HEK293 (cell line): Measurements from ENCODE around the gene TUBGCP6.

Source experiments
- CTCF ChIA-PET: fragments of 350-600 bp; formaldehyde crosslinking; extraction: SDS; loops from one replicate; lab custom pipeline; 2021; ENCODE audit warnings: antibody characterized with exemption; lab: Yijun Ruan, JAX
- POLR2A ChIA-PET: fragments of 300-600 bp; formaldehyde crosslinking; extraction: SDS; loops from one replicate; lab custom pipeline; 2020; ENCODE audit warnings: antibody characterized with exemption, inconsistent platforms; lab: Yijun Ruan, JAX
- H3K27ac ChIP-seq: fragments of 200-500 bp; sonication (Bioruptor generic); 2 replicates; pipeline ENCODE4 v1.5.1; 2014; ENCODE audit warnings: low read depth, low read length, control low read depth, inconsistent platforms; ENCODE audit errors: extremely low read depth
- H3K36me3 ChIP-seq, 2 experiments: fragments of 200-500 bp in 1 of 2; sonication (Bioruptor generic) in 1 of 2; 1 replicate in 1 of 2; 2 replicates in 1 of 2; pipeline ENCODE4 v1.5.1; 2014 to 2017; ENCODE audit warnings: inconsistent platforms in 2 of 2, low read length in 2 of 2; ENCODE audit not compliant: control insufficient read depth in 2 of 2, insufficient read depth in 1 of 2
- H3K4me1 ChIP-seq: fragments of 200-500 bp; sonication (Bioruptor generic); 2 replicates; pipeline ENCODE4 v1.5.1; 2014; ENCODE audit warnings: mild to moderate bottlenecking, low read length, inconsistent platforms; ENCODE audit not compliant: control insufficient read depth, insufficient read depth
- H3K4me3 ChIP-seq: 2 replicates; pipeline ENCODE4 v1.5.1; 2011; ENCODE audit warnings: low read depth, mild to moderate bottlenecking, control low read depth, low read length, moderate library complexity
- H3K9me3 ChIP-seq: fragments of 200-500 bp; sonication (Bioruptor generic); 2 replicates; pipeline ENCODE4 v1.5.1; 2014; ENCODE audit warnings: low read depth, low read length, inconsistent platforms; ENCODE audit not compliant: control insufficient read depth, insufficient read depth
- ELK4 ChIP-seq: IDR thresholded peaks from 2 replicates; pipeline ENCODE4 v1.6.1; 2011; ENCODE audit warnings: mild to moderate bottlenecking, low read depth, low read length, borderline replicate concordance
- KLF16 ChIP-seq: fragments of 450-650 bp; formaldehyde crosslinking; IDR thresholded peaks from 2 replicates; pipeline ENCODE4 v1.5.1; 2017; ENCODE audit warnings: missing biosample characterization, missing genetic modification characterization
- PRDM10 ChIP-seq: fragments of 450-650 bp; formaldehyde crosslinking; IDR thresholded peaks from 2 replicates; pipeline ENCODE4 v1.5.1; 2016; ENCODE audit warnings: missing biosample characterization, missing genetic modification characterization
- REST ChIP-seq: fragments of 450-650 bp; formaldehyde crosslinking; IDR thresholded peaks from 2 replicates; pipeline ENCODE4 v1.5.1; 2016; ENCODE audit warnings: missing biosample characterization, missing genetic modification characterization
- SP2 ChIP-seq: fragments of 450-650 bp; formaldehyde crosslinking; IDR thresholded peaks from 2 replicates; pipeline ENCODE4 v1.5.1; 2016; ENCODE audit warnings: missing biosample characterization, missing genetic modification characterization
- ZBTB6 ChIP-seq: fragments of 450-650 bp; formaldehyde crosslinking; IDR thresholded peaks from 2 replicates; pipeline ENCODE4 v1.5.1; 2017; ENCODE audit warnings: missing biosample characterization, missing genetic modification characterization
- ZFP3 ChIP-seq: fragments of 450-650 bp; formaldehyde crosslinking; IDR thresholded peaks from 2 replicates; pipeline ENCODE4 v1.5.1; 2016; ENCODE audit warnings: low read depth, missing biosample characterization, missing genetic modification characterization
- ZNF133 ChIP-seq: fragments of 450-650 bp; formaldehyde crosslinking; IDR thresholded peaks from 2 replicates; pipeline ENCODE4 v1.5.1; 2016; ENCODE audit warnings: missing biosample characterization, missing genetic modification characterization
- ZNF175 ChIP-seq: fragments of 450-650 bp; formaldehyde crosslinking; IDR thresholded peaks from 2 replicates; pipeline ENCODE4 v1.5.1; 2016; ENCODE audit warnings: missing biosample characterization, missing genetic modification characterization
- ZNF248 ChIP-seq: fragments of 450-650 bp; formaldehyde crosslinking; IDR thresholded peaks from 2 replicates; pipeline ENCODE4 v1.5.1; 2017; ENCODE audit warnings: missing biosample characterization, missing genetic modification characterization
- ZNF48 ChIP-seq: fragments of 450-650 bp; formaldehyde crosslinking; IDR thresholded peaks from 2 replicates; pipeline ENCODE4 v1.5.1; 2016; ENCODE audit warnings: missing biosample characterization, missing genetic modification characterization
- ZNF510 ChIP-seq: fragments of 450-650 bp; formaldehyde crosslinking; IDR thresholded peaks from 2 replicates; pipeline ENCODE4 v1.5.1; 2018; ENCODE audit warnings: mild to moderate bottlenecking, missing genetic modification characterization, missing biosample characterization; ENCODE audit not compliant: insufficient replicate concordance
- ZNF792 ChIP-seq: fragments of 450-650 bp; formaldehyde crosslinking; IDR thresholded peaks from 2 replicates; pipeline ENCODE4 v1.5.1; 2016; ENCODE audit warnings: missing biosample characterization, missing genetic modification characterization
- ZNF830 ChIP-seq: fragments of 450-650 bp; IDR thresholded peaks from 2 replicates; pipeline ENCODE4 v1.5.0; 2018; ENCODE audit warnings: missing biosample characterization, missing genetic modification characterization, low read depth, mild to moderate bottlenecking, moderate library complexity
- ZSCAN30 ChIP-seq: fragments of 450-650 bp; IDR thresholded peaks from 2 replicates; pipeline ENCODE4 v1.5.1; 2018; ENCODE audit warnings: missing biosample characterization, mild to moderate bottlenecking, missing genetic modification characterization, moderate library complexity

The TUBGCP6 gene

GRCh38 chr22:50228366-50228765 is 16.5 kb downstream of the TUBGCP6 start:
- H3K27ac ChIP-seq: no peak overlapping the region
- ChIA-PET CTCF (interaction anchor here (0.7 to 1.0 kb wide), 2 partner anchors 10 to 80 kb away, joined by 3 read pairs; no protein-coding TSS in a partner anchor), POLR2A (no interaction called here)
- H3K4me1 ChIP-seq: no peaks in the 10 kb centered on the region
- no peak for TF ChIP-seq ZNF792 (tag by site-specific recombination)
- no peak for TF ChIP-seq KLF16 (tag by site-specific recombination)
- TF ChIP-seq ZNF48 (tag by site-specific recombination): no peak
- TF ChIP-seq PRDM10 (tag by site-specific recombination): no peak
- no peak for TF ChIP-seq ELK4
- no peak for TF ChIP-seq ZNF175
- no peak for TF ChIP-seq ZSCAN30
- no peak for TF ChIP-seq ZNF133 (tag by site-specific recombination)
- TF ChIP-seq SP2 (tag by site-specific recombination): no peak
- TF ChIP-seq ZBTB6 (tag by site-specific recombination): no peak
- TF ChIP-seq ZNF248 (tag by site-specific recombination): no peak
- no peak for TF ChIP-seq REST (tag by site-specific recombination)
- TF ChIP-seq ZNF830 (tag by site-specific recombination): no peak
- peaks cover 31 to 74% of the 10 kb centered on the region in 2 experiments for H3K36me3 ChIP-seq
- H3K4me3 ChIP-seq: no peak overlapping the region
- H3K9me3 ChIP-seq: no peaks in the 10 kb centered on the region

GRCh38 chr22:50227579-50228215 is 17.1 kb downstream of the TUBGCP6 start:
- Histone ChIP-seq H3K4me3 (no peak overlapping the region), H3K9me3 (no peaks in the 10 kb centered on the region), H3K27ac (no peak overlapping the region), H3K36me3 (peaks cover 37 to 74% of the 10 kb centered on the region in 2 experiments), H3K4me1 (no peaks in the 10 kb centered on the region)
- ChIA-PET CTCF (interaction anchor here (0.6 to 0.7 kb wide), 3 partner anchors 9 to 440 kb away, joined by 4 read pairs; no protein-coding TSS in a partner anchor), POLR2A (no interaction called here)
- TF ChIP-seq ZNF510: no peak
- no peak for TF ChIP-seq ZNF175
- TF ChIP-seq ZFP3 (tag by site-specific recombination): no peak
- no peak for TF ChIP-seq REST (tag by site-specific recombination)
- no peak for TF ChIP-seq SP2 (tag by site-specific recombination)
